ENCODE results near the gene DNAAF9.

DNA sequence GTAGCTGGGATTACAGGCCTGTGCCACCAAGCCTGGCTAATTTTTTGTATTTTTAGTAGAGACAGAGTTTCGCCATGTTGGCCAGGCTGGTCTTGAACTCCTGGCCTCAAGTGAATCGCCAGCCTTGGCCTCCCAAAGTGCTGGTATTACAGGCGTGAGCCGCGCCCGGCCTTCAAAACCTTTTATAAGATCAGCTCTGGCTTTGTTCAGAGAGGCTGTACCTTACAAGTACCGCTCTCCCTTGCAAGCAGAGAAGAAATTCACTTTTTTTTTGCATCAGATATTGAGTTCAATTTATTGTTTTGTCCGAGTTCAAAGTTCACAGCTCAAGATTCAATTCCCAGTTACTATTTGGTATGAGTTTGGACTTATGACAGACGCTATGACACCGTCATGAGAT, 1.9 kb upstream of the DNAAF9 start:
- TF ChIP-seq POLR2A (IDR thresholded peaks at IDR 0.05; ENCODE audit: low read depth, low read length): no peak
- TF ChIP-seq CTCF (conservative IDR thresholded peaks at IDR 0.05; ENCODE audit: low read depth, low read length): no peak
- TF ChIP-seq MXI1 (IDR thresholded peaks at IDR 0.05; ENCODE audit: borderline replicate concordance, low read depth, low read length): no peak
- no peak for TF ChIP-seq MAZ (IDR thresholded peaks at IDR 0.05; ENCODE audit: borderline replicate concordance, low read depth, low read length)
- TF ChIP-seq NFE2L2 (IDR thresholded peaks at IDR 0.05; ENCODE audit: low read depth, low read length): no peak

Data from IMR-90 (cell line).